ENCODE data around the gene MARCHF5.

DNA sequence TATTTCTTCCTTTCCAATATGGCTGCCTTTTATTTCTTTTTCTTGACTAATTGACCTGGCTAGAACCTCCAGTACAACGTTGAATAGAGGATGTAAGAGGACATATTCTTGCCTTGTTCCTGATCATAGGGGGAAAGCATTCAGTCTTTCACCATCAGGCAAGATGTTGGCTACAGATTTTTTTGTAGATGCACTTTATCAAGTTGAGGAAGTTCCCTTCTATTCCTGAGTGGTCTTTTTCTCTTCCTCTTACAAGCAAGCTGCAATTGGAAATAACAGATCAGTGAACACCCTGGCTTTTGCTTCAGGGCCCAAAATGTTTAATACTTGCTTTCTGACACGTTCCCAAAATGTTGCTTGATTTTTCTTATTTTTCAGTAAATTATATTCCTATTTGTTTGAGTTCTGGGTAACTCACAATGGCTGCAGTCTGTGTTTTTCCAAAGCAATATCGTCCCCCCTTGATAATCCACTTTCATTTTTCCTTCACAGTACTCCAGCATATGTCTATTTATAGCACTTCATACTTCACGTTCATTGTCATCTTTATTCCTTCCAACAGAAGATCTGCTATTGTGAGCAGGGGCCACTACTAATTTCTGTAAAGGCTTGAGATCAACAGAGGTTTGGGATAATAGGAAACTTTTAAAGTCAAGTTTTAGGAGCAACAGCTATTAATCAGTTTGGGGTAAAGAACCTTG, 11.8 kb upstream of the MARCHF5 start:
- TF ChIP-seq POLR2A (IDR thresholded peaks at IDR 0.05; ENCODE audit: borderline replicate concordance, extremely low read depth, insufficient read depth, insufficient read length) (no peak), SP1 (IDR thresholded peaks at IDR 0.05; ENCODE audit: low read depth) (no peak), EZH2 (IDR thresholded peaks at IDR 0.05) (no peak), SRF (IDR thresholded peaks at IDR 0.05; ENCODE audit: low read depth) (no peak), CBX3 (IDR thresholded peaks at IDR 0.05; ENCODE audit: low read depth) (no peak), SIN3A (IDR thresholded peaks at IDR 0.05; ENCODE audit: low read depth) (no peak), YY1 (IDR thresholded peaks at IDR 0.05; ENCODE audit: extremely low read depth, insufficient replicate concordance, low read depth, low read length) (no peak), FOSL1 (IDR thresholded peaks at IDR 0.05; ENCODE audit: low read depth) (no peak), CEBPB (IDR thresholded peaks at IDR 0.05; ENCODE audit: low read depth) (no peak), POLR2AphosphoS5 (IDR thresholded peaks at IDR 0.05; ENCODE audit: low read depth, low read length) (no peak)
- TF ChIP-seq, protein P1, sequence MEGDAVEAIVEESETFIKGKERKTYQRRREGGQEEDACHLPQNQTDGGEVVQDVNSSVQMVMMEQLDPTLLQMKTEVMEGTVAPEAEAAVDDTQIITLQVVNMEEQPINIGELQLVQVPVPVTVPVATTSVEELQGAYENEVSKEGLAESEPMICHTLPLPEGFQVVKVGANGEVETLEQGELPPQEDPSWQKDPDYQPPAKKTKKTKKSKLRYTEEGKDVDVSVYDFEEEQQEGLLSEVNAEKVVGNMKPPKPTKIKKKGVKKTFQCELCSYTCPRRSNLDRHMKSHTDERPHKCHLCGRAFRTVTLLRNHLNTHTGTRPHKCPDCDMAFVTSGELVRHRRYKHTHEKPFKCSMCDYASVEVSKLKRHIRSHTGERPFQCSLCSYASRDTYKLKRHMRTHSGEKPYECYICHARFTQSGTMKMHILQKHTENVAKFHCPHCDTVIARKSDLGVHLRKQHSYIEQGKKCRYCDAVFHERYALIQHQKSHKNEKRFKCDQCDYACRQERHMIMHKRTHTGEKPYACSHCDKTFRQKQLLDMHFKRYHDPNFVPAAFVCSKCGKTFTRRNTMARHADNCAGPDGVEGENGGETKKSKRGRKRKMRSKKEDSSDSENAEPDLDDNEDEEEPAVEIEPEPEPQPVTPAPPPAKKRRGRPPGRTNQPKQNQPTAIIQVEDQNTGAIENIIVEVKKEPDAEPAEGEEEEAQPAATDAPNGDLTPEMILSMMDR (IDR thresholded peaks at IDR 0.05 in 2 of 3, conservative IDR thresholded peaks at IDR 0.05 in 1 of 3; ENCODE audit: borderline replicate concordance in 1 of 3, insufficient read depth in 1 of 3, low read depth in 2 of 3, low read length in 2 of 3), result no peak
- TF ChIP-seq, protein P2, sequence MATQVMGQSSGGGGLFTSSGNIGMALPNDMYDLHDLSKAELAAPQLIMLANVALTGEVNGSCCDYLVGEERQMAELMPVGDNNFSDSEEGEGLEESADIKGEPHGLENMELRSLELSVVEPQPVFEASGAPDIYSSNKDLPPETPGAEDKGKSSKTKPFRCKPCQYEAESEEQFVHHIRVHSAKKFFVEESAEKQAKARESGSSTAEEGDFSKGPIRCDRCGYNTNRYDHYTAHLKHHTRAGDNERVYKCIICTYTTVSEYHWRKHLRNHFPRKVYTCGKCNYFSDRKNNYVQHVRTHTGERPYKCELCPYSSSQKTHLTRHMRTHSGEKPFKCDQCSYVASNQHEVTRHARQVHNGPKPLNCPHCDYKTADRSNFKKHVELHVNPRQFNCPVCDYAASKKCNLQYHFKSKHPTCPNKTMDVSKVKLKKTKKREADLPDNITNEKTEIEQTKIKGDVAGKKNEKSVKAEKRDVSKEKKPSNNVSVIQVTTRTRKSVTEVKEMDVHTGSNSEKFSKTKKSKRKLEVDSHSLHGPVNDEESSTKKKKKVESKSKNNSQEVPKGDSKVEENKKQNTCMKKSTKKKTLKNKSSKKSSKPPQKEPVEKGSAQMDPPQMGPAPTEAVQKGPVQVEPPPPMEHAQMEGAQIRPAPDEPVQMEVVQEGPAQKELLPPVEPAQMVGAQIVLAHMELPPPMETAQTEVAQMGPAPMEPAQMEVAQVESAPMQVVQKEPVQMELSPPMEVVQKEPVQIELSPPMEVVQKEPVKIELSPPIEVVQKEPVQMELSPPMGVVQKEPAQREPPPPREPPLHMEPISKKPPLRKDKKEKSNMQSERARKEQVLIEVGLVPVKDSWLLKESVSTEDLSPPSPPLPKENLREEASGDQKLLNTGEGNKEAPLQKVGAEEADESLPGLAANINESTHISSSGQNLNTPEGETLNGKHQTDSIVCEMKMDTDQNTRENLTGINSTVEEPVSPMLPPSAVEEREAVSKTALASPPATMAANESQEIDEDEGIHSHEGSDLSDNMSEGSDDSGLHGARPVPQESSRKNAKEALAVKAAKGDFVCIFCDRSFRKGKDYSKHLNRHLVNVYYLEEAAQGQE (IDR thresholded peaks at IDR 0.05; ENCODE audit: low read depth), result no peak
- TF ChIP-seq, protein P3, sequence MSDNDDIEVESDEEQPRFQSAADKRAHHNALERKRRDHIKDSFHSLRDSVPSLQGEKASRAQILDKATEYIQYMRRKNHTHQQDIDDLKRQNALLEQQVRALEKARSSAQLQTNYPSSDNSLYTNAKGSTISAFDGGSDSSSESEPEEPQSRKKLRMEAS (IDR thresholded peaks at IDR 0.05), result no peak
